ENCODE measurements around the gene CSF3.

The CSF3 gene

DNA sequence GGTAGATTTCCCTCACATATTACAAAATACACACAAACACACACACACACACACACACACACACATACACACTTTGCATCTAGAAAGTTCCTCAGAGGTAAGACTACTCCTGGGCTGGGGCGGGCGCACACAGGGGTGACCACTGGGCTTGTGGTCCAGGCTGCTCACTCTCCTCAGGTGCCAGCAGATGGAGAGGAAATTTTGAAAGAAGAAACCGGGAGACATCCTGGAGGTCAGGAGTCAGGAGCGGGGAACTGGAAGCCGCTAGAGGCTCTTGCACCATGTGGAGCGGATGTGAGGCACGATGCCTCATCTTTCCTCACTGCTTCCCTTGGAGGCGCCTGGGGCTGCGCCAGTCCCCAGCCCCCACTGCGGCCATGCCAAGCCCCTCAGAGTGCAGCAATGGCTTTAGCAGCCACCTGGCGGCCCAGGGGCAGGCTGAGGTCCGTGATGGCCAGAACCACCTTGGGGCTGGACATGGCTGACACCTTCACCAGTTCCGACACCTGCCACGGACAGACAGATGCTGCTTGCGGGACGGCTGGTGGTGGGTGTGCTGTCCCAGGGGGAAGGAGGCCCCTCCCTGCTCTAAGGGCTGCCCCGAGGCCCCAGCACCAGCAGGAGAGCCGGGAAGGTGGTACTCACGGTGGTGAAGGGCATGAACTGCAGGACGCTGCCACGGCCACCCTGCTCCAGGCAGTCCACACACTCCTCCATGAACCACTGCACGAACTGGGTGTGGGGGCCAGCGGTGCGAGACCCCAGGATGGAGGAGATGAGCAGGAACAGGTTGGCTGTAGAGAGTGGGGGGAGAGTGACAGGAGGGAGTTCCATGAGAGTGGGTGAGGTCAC lies 4.1 kb downstream of the CSF3 start:
- H3K27ac ChIP-seq: peak overlapping the region; percentile 29

DNA sequence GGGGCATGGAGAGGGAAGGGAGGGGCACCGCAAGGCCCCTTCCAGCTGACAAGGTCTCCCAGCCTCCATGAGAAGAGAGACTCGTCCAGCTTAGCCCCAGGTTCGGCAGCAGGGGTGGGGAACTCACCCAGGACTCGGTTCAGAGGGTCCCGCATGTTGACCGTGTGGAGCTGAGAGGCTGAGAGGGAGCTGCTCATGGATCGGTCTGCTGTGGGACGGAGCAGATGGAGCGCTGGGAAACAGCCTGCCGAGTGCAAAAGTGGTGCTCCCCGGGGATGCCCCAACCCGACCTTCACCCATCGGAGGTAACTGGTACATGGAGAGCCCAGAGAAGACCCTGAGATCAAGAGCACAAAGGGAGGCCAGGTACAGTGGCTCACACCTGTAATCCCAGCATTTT lies 4.9 kb downstream of the CSF3 start:
- DNase-seq: no peak
- H3K4me3 ChIP-seq (ENCODE audit: low read depth, low read length): no peak overlapping the region
- no peaks in the 10 kb centered on the region for H3K27me3 ChIP-seq (replicated peaks)
- in situ Hi-C loops (cut with HindIII; ENCODE audit: low pct_ligation_motif_present, low sequenced_read_pairs): no loop called here
- peaks cover 8% of the 10 kb centered on the region for H3K36me3 ChIP-seq (replicated peaks)
- no peak overlapping the region for H3K27ac ChIP-seq
- TF ChIP-seq, protein P1, sequence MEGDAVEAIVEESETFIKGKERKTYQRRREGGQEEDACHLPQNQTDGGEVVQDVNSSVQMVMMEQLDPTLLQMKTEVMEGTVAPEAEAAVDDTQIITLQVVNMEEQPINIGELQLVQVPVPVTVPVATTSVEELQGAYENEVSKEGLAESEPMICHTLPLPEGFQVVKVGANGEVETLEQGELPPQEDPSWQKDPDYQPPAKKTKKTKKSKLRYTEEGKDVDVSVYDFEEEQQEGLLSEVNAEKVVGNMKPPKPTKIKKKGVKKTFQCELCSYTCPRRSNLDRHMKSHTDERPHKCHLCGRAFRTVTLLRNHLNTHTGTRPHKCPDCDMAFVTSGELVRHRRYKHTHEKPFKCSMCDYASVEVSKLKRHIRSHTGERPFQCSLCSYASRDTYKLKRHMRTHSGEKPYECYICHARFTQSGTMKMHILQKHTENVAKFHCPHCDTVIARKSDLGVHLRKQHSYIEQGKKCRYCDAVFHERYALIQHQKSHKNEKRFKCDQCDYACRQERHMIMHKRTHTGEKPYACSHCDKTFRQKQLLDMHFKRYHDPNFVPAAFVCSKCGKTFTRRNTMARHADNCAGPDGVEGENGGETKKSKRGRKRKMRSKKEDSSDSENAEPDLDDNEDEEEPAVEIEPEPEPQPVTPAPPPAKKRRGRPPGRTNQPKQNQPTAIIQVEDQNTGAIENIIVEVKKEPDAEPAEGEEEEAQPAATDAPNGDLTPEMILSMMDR (IDR thresholded peaks at IDR 0.05; ENCODE audit: low read depth, low read length, missing control alignments): no peak

More for the DNA sequence above, 4.1 kb downstream of the CSF3 start:
- H3K27me3 ChIP-seq (replicated peaks): no peaks in the 10 kb centered on the region
- H3K4me3 ChIP-seq (ENCODE audit: low read depth, low read length): no peak overlapping the region
- TF ChIP-seq, protein P1 (IDR thresholded peaks at IDR 0.05; ENCODE audit: low read depth, low read length, missing control alignments): peak; percentile 19
- in situ Hi-C loops (cut with HindIII; ENCODE audit: low pct_ligation_motif_present, low sequenced_read_pairs): no loop called here
- DNase-seq: peak; percentile 68
- H3K36me3 ChIP-seq (replicated peaks): peaks cover 7% of the 10 kb centered on the region

DNA sequence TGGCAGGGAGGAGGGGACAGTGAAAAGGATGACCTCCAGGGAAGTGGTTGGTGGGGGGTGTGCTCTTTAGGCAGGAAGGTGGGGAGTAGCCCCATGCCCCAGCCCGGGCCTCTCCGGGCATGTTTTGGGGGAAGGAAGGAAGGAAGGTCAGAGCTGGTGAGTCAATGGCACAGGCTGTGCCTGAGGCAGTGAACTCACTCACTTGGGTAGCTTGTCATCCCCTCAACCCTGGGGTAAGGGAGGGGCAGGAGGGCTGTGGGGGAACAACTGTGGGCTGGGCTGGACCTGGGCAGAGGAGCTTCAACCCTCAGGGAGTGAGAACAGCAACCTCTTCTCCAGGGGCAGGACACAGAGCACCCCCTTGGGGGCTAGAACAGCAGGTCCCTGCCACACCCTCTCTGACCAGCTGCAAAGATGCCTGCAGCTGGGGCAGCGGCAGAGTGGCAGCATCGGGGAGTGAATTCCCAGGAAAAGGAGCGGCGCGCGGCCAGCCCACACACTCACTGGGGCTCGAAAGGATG lies 6.3 kb downstream of the CSF3 start:
- no peak for DNase-seq
- TF ChIP-seq, protein P1 (IDR thresholded peaks at IDR 0.05; ENCODE audit: low read depth, low read length, missing control alignments): no peak
- Histone ChIP-seq H3K4me3 (ENCODE audit: low read depth, low read length) (no peak overlapping the region), H3K36me3 (replicated peaks) (peaks cover 9% of the 10 kb centered on the region), H3K27me3 (replicated peaks) (no peaks in the 10 kb centered on the region), H3K27ac (no peak overlapping the region)
- in situ Hi-C loops (cut with HindIII; ENCODE audit: low pct_ligation_motif_present, low sequenced_read_pairs): no loop called here

DNA sequence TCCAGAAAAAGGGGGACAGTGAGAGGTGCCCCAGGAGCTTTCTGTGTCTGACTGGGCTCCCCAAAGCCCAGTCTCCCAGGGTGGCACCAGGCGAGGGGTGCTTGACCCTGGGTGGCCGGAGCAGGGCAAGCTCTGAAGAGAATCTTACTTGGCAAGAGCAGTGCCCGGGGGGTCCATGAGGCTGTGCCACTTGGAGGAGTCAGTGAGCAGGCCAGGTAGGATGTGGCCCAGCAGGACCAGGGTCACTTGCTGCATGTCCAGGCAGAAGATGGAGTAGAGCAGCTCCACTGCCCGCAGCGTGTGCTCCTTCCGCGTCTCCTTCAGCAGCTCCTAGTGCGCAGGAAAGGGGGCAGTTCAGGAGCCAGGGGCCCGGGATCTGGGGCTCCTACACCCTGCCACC lies 7.3 kb downstream of the CSF3 start:
- TF ChIP-seq, protein P1 (IDR thresholded peaks at IDR 0.05; ENCODE audit: low read depth, low read length, missing control alignments): no peak
- no peak overlapping the region for H3K4me3 ChIP-seq (ENCODE audit: low read depth, low read length)
- no peak overlapping the region for H3K27ac ChIP-seq
- no peak for DNase-seq
- no peaks in the 10 kb centered on the region for H3K27me3 ChIP-seq (replicated peaks)
- H3K36me3 ChIP-seq (replicated peaks): peaks cover 10% of the 10 kb centered on the region
- in situ Hi-C loops (cut with HindIII; ENCODE audit: low pct_ligation_motif_present, low sequenced_read_pairs): no loop called here

DNA sequence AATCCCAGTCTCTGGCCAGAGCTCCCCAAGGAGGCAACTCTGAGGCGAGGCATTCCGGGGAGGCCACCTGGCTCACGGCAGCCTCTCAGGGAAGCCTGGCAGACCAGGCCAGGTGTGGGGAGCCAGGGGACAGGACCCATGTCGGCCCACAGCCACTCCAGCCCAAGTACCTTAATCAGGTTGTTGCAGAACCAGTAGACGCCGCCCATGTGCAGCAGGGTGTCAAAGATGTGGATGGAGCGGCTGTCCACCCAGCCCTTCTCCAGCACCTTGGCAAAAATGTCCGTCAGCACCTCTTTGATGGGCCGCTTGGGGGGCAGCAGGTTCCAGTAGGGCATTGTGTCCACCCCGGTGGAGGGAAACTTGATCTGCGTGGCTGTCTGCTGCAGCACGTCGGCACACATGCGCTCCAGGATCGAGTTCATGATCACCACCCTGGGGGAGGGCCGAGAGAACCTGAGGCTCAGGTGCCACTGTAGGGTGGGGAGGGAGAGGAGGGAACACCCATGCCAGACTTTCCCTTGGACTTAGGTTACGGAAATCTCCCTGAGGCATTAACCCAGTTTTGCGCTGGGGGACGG lies 7.8 kb downstream of the CSF3 start:
- no peaks in the 10 kb centered on the region for H3K27me3 ChIP-seq (replicated peaks)
- H3K4me3 ChIP-seq (ENCODE audit: low read depth, low read length): no peak overlapping the region
- DNase-seq: no peak
- H3K36me3 ChIP-seq (replicated peaks): peaks cover 12% of the 10 kb centered on the region
- TF ChIP-seq, protein P1 (IDR thresholded peaks at IDR 0.05; ENCODE audit: low read depth, low read length, missing control alignments): no peak
- H3K27ac ChIP-seq: no peak overlapping the region
- in situ Hi-C loops (cut with HindIII; ENCODE audit: low pct_ligation_motif_present, low sequenced_read_pairs): no loop called here

Measured in brain microvascular endothelial cell (primary cell).